Loucy (cell line): ENCODE measurements around the gene LRRC41.
"Not testable (repeated sequence)": the region's sequence is repeated elsewhere in the genome, so short reads cannot be mapped to it uniquely, and the experiment has no call there.

Experiments used
- EZH2phosphoT487 ChIP-seq: fragments of 200-600 bp; IDR thresholded peaks from 2 replicates; pipeline ENCODE4 v1.6.1; 2018; ENCODE audit warnings: antibody characterized with exemption, mild to moderate bottlenecking, moderate library complexity, borderline replicate concordance
- TF ChIP-seq, protein P1 (sequence below): fragments of 200-600 bp; sonication (generic); conservative IDR thresholded peaks from 2 replicates; pipeline ENCODE4 v1.5.1; 2014; ENCODE audit warnings: mild to moderate bottlenecking, antibody characterized with exemption, low read length

DNA sequence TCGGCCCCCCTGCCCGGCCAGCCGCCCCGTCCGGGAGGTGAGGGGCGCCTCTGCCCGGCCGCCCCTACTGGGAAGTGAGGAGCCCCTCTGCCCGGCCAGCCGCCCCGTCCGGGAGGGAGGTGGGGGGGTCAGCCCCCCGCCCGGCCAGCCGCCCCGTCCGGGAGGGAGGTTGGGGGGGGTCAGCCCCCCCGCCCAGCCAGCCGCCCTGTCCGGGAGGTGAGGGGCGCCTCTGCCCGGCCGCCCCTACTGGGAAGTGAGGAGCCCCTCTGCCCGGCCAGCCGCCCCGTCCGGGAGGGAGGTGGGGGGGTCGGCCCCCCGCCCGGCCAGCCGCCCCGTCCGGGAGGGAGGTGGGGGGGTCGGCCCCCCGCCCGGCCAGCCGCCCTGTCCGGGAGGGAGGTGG, 61.7 kb downstream of the LRRC41 start:
- TF ChIP-seq, protein P1, sequence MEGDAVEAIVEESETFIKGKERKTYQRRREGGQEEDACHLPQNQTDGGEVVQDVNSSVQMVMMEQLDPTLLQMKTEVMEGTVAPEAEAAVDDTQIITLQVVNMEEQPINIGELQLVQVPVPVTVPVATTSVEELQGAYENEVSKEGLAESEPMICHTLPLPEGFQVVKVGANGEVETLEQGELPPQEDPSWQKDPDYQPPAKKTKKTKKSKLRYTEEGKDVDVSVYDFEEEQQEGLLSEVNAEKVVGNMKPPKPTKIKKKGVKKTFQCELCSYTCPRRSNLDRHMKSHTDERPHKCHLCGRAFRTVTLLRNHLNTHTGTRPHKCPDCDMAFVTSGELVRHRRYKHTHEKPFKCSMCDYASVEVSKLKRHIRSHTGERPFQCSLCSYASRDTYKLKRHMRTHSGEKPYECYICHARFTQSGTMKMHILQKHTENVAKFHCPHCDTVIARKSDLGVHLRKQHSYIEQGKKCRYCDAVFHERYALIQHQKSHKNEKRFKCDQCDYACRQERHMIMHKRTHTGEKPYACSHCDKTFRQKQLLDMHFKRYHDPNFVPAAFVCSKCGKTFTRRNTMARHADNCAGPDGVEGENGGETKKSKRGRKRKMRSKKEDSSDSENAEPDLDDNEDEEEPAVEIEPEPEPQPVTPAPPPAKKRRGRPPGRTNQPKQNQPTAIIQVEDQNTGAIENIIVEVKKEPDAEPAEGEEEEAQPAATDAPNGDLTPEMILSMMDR = not testable (repeated sequence)
- TF ChIP-seq EZH2phosphoT487 = not testable (repeated sequence)
